Smooth muscle cell of trachea (primary cell): Measurements from ENCODE around the gene YWHAB. TPM values are rescaled to one million over a fixed set of nuclear protein-coding genes. Genes with fewer than 3 reads are reported as not detected.

Experiments
- total RNA-seq: library from RNA; depleted of rRNA; stranded (reverse); fragments of >200 nt; gene quantifications from 2 replicates; pipeline ENCODE4 v1.2.1, GENCODE V29; 2014

YWHAB gene
- total RNA-seq: 88.7 and 158 TPM in 2 replicates

GRCh38 chr20:44885392-44886265 is at the start of gene YWHAB:
TSS of gene YWHAB (plus strand) at chr20:44885705. CDS start at chr20:44901534, 15,829 bp downstream.

GRCh38 chr20:44909872-44910689 is 24.6 kb downstream of the YWHAB start, which contains the start of gene PABPC1L:
TSS of gene PABPC1L (plus strand) at chr20:44910060. CDS start at chr20:44910144, 84 bp downstream.

Other genes with a start within 250 kb of the YWHAB start
- 2.6 and 12.2 TPM in 2 replicates for gene ADA, start 234.0 kb upstream of the YWHAB start, total RNA-seq
- gene CCN5, start 170.3 kb upstream of the YWHAB start, total RNA-seq: 7.4 and 25.3 TPM in 2 replicates
- 0.29 and 1.3 TPM in 2 replicates for gene KCNK15, start 139.8 kb upstream of the YWHAB start, total RNA-seq
- under 0.01 and 0.17 TPM in 2 replicates for gene RIMS4, start 75.2 kb upstream of the YWHAB start, total RNA-seq
- gene PABPC1L, start 24.4 kb downstream of the YWHAB start, total RNA-seq: 11.5 and 14.1 TPM in 2 replicates
- gene TOMM34, start 74.7 kb downstream of the YWHAB start, total RNA-seq: 24.3 and 29.1 TPM in 2 replicates
- 28.4 and 31.4 TPM in 2 replicates for gene STK4, start 80.8 kb downstream of the YWHAB start, total RNA-seq
- 0.29 and 2.5 TPM in 2 replicates for gene KCNS1, start 215.4 kb downstream of the YWHAB start, total RNA-seq
- gene WFDC5, start 229.5 kb downstream of the YWHAB start, total RNA-seq: not detected in 2 replicates
- not detected in 2 replicates for gene WFDC12, start 238.8 kb downstream of the YWHAB start, total RNA-seq